ENCODE data around the gene GLUD2.

- no peak for TF ChIP-seq CTCF (conservative IDR thresholded peaks at IDR 0.05; ENCODE audit: low read depth, low read length)
- no peak for TF ChIP-seq FOS (IDR thresholded peaks at IDR 0.05; ENCODE audit: low read depth, low read length)
- no peak for TF ChIP-seq POLR2A (IDR thresholded peaks at IDR 0.05; ENCODE audit: low read depth, low read length)
- TF ChIP-seq RCOR1 (IDR thresholded peaks at IDR 0.05; ENCODE audit: insufficient replicate concordance, low read length) = no peak
These were observed 11.3 kb upstream of the GLUD2 start for GRCh38 chrX:121036137-121036536.
